Adrenal gland (tissue), 5 donors: ENCODE results near the gene TMED6.

Source experiments
- CTCF ChIP-seq, 6 experiments: fragments of 450-650 bp in 4 of 6; fragments of 200-600 bp in 2 of 6; sonication (generic) in 1 of 6; IDR thresholded peaks; 1 replicate in 5 of 6; 2 replicates in 1 of 6; pipeline versions ENCODE4 v1.5.1 to v1.8.0; 2016 to 2021; ENCODE audit warnings: antibody characterized with exemption in 6 of 6, mild to moderate bottlenecking in 2 of 6, moderate library complexity in 1 of 6
- POLR2A ChIP-seq, 2 donors: fragments of 450-650 bp; IDR thresholded peaks; one replicate each; pipeline ENCODE4 v1.6.1; 2017; ENCODE audit warnings: antibody characterized with exemption in 2 of 2, mild to moderate bottlenecking in 2 of 2, moderate library complexity in 1 of 2
- donor health status: DM: no; HTN: no; CAD: no.

- TF ChIP-seq CTCF (IDR thresholded peaks at IDR 0.05) (no peak), POLR2A (IDR thresholded peaks at IDR 0.05) (no peak)
Measured at GRCh38 chr16:69349536-69349935, 2.0 kb downstream of the TMED6 start.
